GM20000 (cell line): Measurements from ENCODE around the gene ABLIM2.

ENCODE experiments used
- DNase-seq: peaks from one replicate; pipeline ENCODE4 v3.0.0; 2012; ENCODE audit warnings: low spot score
- TF ChIP-seq, protein P1 (sequence below): IDR thresholded peaks from 2 replicates; pipeline ENCODE4 v1.5.1; 2012; ENCODE audit warnings: mild to moderate bottlenecking, control low read depth; ENCODE audit errors: extremely low read depth, missing control alignments

ABLIM2 gene

DNA sequence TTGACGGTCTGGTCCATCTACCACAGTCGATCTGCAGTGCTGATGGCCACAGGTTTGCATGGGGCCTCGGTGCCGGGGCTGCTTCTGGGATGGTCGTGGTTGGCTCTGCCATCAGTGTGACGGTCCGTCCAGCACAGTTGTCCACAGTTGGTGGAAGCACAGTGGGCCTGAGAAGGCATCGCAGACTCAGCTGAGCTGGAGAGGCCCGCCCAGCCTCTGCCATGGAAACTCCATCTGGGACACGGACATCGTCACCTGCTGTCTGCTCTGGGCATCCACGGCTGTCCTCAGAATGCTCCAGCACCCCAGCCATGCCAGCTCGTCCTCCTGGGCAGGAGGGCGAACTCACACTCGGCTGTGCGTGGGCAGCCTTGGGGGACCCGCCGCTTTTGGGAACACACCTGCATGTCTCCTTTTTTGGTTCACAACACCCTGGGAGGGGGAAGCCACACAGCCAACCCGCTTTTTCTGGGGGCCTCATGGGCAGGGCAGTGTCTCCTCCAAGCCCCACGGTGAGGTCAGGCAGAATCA lies 33.0 kb downstream of the ABLIM2 start:
- DNase-seq: no peak
- TF ChIP-seq, protein P1, sequence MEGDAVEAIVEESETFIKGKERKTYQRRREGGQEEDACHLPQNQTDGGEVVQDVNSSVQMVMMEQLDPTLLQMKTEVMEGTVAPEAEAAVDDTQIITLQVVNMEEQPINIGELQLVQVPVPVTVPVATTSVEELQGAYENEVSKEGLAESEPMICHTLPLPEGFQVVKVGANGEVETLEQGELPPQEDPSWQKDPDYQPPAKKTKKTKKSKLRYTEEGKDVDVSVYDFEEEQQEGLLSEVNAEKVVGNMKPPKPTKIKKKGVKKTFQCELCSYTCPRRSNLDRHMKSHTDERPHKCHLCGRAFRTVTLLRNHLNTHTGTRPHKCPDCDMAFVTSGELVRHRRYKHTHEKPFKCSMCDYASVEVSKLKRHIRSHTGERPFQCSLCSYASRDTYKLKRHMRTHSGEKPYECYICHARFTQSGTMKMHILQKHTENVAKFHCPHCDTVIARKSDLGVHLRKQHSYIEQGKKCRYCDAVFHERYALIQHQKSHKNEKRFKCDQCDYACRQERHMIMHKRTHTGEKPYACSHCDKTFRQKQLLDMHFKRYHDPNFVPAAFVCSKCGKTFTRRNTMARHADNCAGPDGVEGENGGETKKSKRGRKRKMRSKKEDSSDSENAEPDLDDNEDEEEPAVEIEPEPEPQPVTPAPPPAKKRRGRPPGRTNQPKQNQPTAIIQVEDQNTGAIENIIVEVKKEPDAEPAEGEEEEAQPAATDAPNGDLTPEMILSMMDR: no peak

DNA sequence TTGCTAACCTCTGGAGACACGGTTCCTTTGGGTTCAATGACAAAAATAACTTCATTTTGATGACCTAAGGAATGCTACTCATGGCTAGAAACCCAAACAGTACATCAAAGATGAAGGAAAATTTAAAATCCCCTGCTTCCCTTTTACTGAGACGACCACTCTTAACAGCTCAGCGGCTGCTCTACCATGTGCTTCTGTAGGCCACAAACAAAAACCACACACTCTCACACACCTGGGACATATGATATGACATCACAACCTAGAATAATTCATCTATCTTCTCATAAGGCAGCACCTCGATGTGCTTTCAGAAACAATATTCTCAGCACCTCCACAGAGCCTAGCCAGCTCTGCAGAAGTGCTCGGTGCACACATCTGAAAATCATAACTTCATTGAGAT lies 34.7 kb downstream of the ABLIM2 start:
- DNase-seq: no peak
- TF ChIP-seq, protein P1: no peak

DNA sequence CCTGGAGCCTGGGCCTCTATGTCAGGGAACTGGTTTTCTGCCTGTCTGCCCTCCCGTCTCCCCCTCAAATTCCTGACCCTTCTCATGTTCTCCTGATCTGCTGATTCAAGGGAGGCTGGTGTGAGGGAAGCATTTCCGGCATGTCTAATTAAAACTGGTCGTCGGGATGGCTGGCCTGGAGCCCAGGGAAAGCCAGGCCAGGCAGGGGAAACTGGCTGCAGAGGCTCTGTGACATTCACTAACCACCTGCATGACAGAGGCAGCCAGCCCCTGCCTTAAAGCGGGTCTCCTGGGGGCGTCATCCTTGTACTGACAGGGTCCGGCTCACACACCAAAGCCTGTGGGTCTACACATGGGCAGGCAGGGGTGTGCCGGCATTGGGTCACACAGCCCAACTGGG lies 35.2 kb downstream of the ABLIM2 start:
- TF ChIP-seq, protein P1: no peak
- no peak for DNase-seq

DNA sequence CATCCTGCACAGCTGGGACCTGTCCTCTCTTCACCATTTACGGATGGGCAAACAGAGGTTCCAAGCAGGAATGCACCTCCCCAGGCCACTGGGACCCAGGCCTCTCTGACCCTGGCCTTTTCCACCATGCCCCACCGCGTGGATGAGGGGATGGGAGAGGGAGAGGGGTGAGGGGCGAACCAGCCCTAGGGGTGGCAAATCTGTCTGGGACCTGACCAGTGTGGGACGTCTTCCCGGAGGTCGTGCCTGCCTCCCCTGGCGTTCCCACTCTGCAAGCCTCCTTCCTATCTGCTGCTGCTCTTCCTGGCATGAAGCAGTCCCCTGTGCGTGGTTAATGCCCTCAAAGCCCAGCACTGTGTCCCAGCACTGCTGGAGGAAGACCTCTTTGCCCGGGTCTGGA lies 35.9 kb downstream of the ABLIM2 start:
- no peak for DNase-seq
- TF ChIP-seq, protein P1: no peak

DNA sequence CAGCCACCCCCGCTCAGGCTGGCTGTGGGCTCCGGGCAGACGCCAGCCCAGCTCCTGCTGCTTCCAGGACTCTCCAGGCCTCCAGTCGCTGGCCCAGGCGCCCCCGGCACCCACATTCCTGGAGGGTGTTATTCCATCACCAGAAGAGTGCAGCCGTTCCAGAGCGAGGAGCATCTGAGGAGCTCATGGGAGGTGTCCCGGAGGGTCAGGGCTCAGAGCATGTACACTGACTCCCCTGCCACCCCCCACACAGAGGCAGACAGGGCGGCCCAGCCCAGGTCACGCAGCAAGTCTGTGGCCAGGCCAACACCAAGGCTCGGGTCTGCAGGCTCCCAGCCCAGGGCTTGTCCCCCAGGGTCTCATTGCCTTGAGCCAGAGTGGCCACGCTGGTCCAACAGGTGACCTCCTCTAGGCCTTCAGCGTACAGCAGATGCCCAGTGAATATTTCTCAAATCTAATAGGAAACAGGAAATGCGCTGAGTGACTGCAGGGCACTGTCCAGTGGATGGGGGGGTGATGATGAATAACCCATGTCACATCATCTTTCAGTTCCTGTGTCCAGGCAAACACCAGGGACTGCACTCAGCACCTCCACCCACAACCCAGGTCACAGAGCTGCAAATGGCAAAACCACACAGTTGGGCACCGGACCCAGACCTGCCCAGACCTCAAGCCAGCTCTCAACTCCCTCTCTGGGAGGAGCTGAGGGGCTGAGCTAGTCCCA lies 37.2 kb downstream of the ABLIM2 start:
- TF ChIP-seq, protein P1: no peak
- DNase-seq: no peak

DNA sequence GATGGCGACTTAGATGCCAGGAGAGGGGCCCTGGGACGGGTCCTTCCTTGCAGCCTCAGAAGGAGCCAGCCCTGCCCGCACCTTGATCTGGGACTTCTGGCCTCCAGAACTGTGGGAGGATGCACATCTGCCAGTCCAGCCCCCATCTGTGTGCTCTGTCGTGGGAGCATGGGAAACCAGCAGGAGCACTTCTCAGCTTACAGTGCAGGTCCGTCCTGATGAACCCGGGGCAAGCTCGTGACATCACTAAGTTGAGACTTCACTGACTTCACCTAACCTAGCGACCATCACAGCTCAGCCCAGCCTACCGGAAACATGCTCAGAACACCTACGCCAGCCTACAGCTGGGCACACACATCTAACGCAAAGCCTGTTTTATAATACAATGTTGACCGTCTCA lies 38.1 kb downstream of the ABLIM2 start:
- TF ChIP-seq, protein P1: no peak
- DNase-seq: no peak

DNA sequence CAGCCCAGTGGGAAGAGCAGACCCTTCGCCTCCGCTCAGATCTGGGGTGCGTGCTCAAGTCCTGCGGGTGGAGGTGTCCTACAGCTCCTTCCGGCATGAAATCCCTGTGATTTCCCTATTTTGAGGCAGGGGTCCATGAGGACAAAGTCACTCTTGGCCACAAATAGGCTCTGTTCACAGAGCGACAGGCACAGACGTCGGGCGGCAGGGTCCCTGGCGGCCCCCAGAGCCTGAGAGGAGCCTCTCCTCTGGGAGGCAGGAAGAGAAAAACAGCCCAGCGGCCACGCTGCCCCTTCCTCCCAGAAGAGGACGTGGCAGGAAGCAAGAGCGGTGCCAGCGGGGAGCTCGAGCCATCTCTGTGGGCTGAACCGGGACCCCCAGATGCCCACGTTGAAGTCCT lies 38.7 kb downstream of the ABLIM2 start:
- no peak for DNase-seq
- TF ChIP-seq, protein P1: no peak
